ENCODE results near the gene KCNK13.
"Not testable (repeated sequence)": the region's sequence is repeated elsewhere in the genome, so short reads cannot be mapped to it uniquely, and the experiment has no call there.

KCNK13 gene

GRCh38 chr14:90193925-90194324, 132.1 kb downstream of the KCNK13 start:
- DNase-seq (peak; percentile 30), ATAC-seq (no peak)

DNA sequence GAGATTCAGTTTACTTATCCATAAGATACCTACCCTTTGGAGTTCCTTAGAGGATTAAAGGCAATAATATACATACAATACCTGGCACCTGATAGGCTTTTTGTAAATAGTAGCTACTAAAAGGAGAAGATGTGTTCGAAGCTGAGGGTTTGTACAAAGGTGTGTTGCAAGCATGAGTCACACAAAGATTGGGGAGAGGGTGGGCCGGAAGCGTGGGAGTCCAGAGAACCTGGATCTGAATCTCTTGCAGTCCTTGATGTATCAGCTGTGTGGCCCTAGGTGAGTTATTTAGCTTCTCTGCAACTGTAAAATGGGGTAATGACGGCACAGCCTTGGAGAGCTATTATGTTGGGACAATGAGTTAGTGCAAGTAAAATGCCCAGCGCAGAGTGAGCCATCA, 132.9 kb downstream of the KCNK13 start:
- DNase-seq, result no peak
- no peak for ATAC-seq

- no peak for ATAC-seq
- no peak for DNase-seq
Observed at GRCh38 chr14:90198541-90199060, 136.8 kb downstream of the KCNK13 start.

GRCh38 chr14:90200546-90200945, 138.8 kb downstream of the KCNK13 start:
- ATAC-seq, DNase-seq: not testable (repeated sequence)

DNA sequence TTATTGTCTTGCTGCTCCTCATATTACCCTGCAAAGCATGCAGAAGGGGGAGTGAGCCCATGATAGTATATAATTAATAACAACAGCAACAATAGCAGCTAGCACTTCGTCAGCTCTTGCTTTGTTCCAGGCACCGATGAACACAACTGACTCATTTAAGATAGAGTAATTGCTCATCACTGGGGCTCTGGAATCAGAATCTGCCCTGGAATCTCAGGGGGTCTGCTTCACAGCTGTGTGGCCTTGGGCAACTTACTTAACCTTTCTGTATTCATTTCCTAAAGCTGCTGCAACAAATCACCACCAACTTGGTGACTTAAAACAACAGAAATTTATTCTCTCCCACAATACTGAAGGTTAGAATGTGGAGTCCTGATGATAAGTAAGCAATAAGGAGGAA, 139.6 kb downstream of the KCNK13 start:
- DNase-seq, result no peak
- ATAC-seq, result no peak

- ATAC-seq (no peak), DNase-seq (no peak)
Observed at GRCh38 chr14:90204516-90204915, 142.7 kb downstream of the KCNK13 start.

- ATAC-seq (no peak), DNase-seq (no peak)
Observed at GRCh38 chr14:90213099-90213748, 151.4 kb downstream of the KCNK13 start.

- no peak for DNase-seq
- no peak for ATAC-seq
Observed at GRCh38 chr14:90228478-90228877, 166.7 kb downstream of the KCNK13 start.

GRCh38 chr14:90229942-90230341, 168.1 kb downstream of the KCNK13 start:
- not testable (repeated sequence) for ATAC-seq, DNase-seq

Data from stimulated activated naive CD8-positive, alpha-beta T cell treated with anti-CD3 and anti-CD28 coated beads, Interleukin-15, Interleukin-2, amounts not matched to agents 100 U/mL and 50 U/mL, for 24 hours (primary cell).